ENCODE data around the gene RAD18. TPM values are rescaled to one million over a fixed set of nuclear protein-coding genes. Genes with fewer than 3 reads are reported as not detected.

Gene RAD18
- total and polyA plus RNA-seq, 2 donors (not counting 1 experiment from before 2014, with no cell fraction given), result 4.8 to 21.3 TPM

DNA sequence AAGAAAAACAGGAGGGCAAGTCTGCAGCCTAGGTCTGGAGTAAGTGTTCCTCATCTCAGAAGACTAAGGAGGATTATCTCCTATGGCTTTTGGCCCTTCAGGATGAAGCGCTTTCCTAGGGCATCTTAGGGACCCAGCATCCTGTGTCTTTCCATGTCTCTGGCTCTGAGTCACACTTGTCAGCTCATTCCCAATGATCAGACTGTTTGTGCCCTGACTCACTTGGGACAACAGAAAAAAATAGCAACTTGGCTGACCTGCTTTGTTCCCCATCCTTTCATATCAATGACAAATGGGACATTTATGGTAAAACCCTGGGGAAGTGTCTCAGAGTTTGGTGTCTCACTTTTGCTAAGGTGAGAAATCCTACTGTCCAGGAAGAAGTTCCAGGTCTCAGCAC lies 117.6 kb downstream of the RAD18 start:
- H3K27me3 Mint-ChIP-seq, result no peaks in the 10 kb centered on the region
- H3K27ac Mint-ChIP-seq, result no peak overlapping the region
- DNase-seq, result no peak
- H4K20me1 ChIP-seq (ENCODE audit: control insufficient read depth, insufficient read depth, low read length, poor library complexity, severe bottlenecking), result no peaks in the 10 kb centered on the region
- H3K4me3 Mint-ChIP-seq, result no peak overlapping the region
- H3K9me3 ChIP-seq (ENCODE audit: control extremely low read depth in 1 of 3, control insufficient read depth in 2 of 3, insufficient read depth in 1 of 3, low read length in 2 of 3), result no peaks in the 10 kb centered on the region
- ChIA-PET CTCF (no interaction called here), POLR2A (no interaction called here)
- H3K9ac ChIP-seq (ENCODE audit: low read length), result no peak overlapping the region
- no peak overlapping the region for H3K4me3 ChIP-seq (ENCODE audit: control extremely low read depth in 1 of 5, extremely low read depth in 1 of 5, insufficient read depth in 1 of 5, low read depth in 2 of 5, low read length in 4 of 5)
- no peaks in the 10 kb centered on the region for H3K36me3 ChIP-seq (replicated peaks in 1 of 2; ENCODE audit: control extremely low read depth in 1 of 2, control insufficient read depth in 1 of 2, extremely low read depth in 1 of 2, insufficient read depth in 2 of 2, low read length in 1 of 2)
- H3K79me2 ChIP-seq (ENCODE audit: control insufficient read depth, insufficient read depth, low read length), result no peaks in the 10 kb centered on the region
- H3K27ac ChIP-seq (ENCODE audit: low read length in 2 of 2), result no peak overlapping the region
- H3K4me1 ChIP-seq (ENCODE audit: control insufficient read depth in 2 of 2, insufficient read depth in 2 of 2, low read length in 2 of 2), result no peaks in the 10 kb centered on the region
- WGBS (ENCODE audit: insufficient coverage), result 93% methylated on average over 1 of the region's 1 CpG
- TF ChIP-seq CTCF (IDR thresholded peaks at IDR 0.05), result no peak
- no peak for TF ChIP-seq EZH2 (IDR thresholded peaks at IDR 0.05; ENCODE audit: borderline replicate concordance, insufficient read depth, low read depth, low read length, poor library complexity, severe bottlenecking)
- H3K9me3 Mint-ChIP-seq (ENCODE audit: insufficient read depth), result no peaks in the 10 kb centered on the region
- H3K4me1 Mint-ChIP-seq, result no peaks in the 10 kb centered on the region
- no peak overlapping the region for H3K4me2 ChIP-seq (replicated peaks; ENCODE audit: low read depth, low read length, poor library complexity, severe bottlenecking)
- H3K27me3 ChIP-seq (replicated peaks in 1 of 4; ENCODE audit: control extremely low read depth in 1 of 4, control insufficient read depth in 3 of 4, insufficient read depth in 4 of 4, low read length in 3 of 4), result no peaks in the 10 kb centered on the region
- intact Hi-C loops (cut with micrococcal nuclease), result no loop called here
- H2AFZ ChIP-seq (ENCODE audit: insufficient read depth, low read depth, low read length, poor library complexity, severe bottlenecking), result no peak overlapping the region
- ATAC-seq (ENCODE audit: low read depth), result no peak

- 93% methylated on average over 6 of the region's 7 CpGs for WGBS (ENCODE audit: insufficient coverage)
- CTCF ChIA-PET, result no interaction called here
- TF ChIP-seq EZH2 (IDR thresholded peaks at IDR 0.05; ENCODE audit: borderline replicate concordance, insufficient read depth, low read depth, low read length, poor library complexity, severe bottlenecking), result no peak
- no peak for TF ChIP-seq CTCF (IDR thresholded peaks at IDR 0.05)
- POLR2A ChIA-PET, result no interaction called here
- H3K9ac ChIP-seq (ENCODE audit: low read length), result no peak overlapping the region
- Mint-ChIP-seq H3K9me3 (ENCODE audit: insufficient read depth) (no peaks in the 10 kb centered on the region), H3K27me3 (no peaks in the 10 kb centered on the region), H3K4me1 (no peaks in the 10 kb centered on the region), H3K4me3 (no peak overlapping the region), H3K27ac (no peak overlapping the region)
- no peak for ATAC-seq (ENCODE audit: low read depth)
- no peak overlapping the region for H3K4me2 ChIP-seq (replicated peaks; ENCODE audit: low read depth, low read length, poor library complexity, severe bottlenecking)
- no peak overlapping the region for H3K27ac ChIP-seq (ENCODE audit: low read length in 2 of 2)
- H3K36me3 ChIP-seq (replicated peaks in 1 of 2; ENCODE audit: control extremely low read depth in 1 of 2, control insufficient read depth in 1 of 2, extremely low read depth in 1 of 2, insufficient read depth in 2 of 2, low read length in 1 of 2), result no peaks in the 10 kb centered on the region
- intact Hi-C loops (cut with micrococcal nuclease), result no loop called here
- no peak for DNase-seq
- H3K9me3 ChIP-seq (ENCODE audit: control extremely low read depth in 1 of 3, control insufficient read depth in 2 of 3, insufficient read depth in 1 of 3, low read length in 2 of 3), result no peaks in the 10 kb centered on the region
- no peaks in the 10 kb centered on the region for H3K27me3 ChIP-seq (replicated peaks in 1 of 4; ENCODE audit: control extremely low read depth in 1 of 4, control insufficient read depth in 3 of 4, insufficient read depth in 4 of 4, low read length in 3 of 4)
- H2AFZ ChIP-seq (ENCODE audit: insufficient read depth, low read depth, low read length, poor library complexity, severe bottlenecking), result no peak overlapping the region
- no peaks in the 10 kb centered on the region for H3K79me2 ChIP-seq (ENCODE audit: control insufficient read depth, insufficient read depth, low read length)
- no peaks in the 10 kb centered on the region for H3K4me1 ChIP-seq (ENCODE audit: control insufficient read depth in 2 of 2, insufficient read depth in 2 of 2, low read length in 2 of 2)
- no peaks in the 10 kb centered on the region for H4K20me1 ChIP-seq (ENCODE audit: control insufficient read depth, insufficient read depth, low read length, poor library complexity, severe bottlenecking)
- no peak overlapping the region for H3K4me3 ChIP-seq (ENCODE audit: control extremely low read depth in 1 of 5, extremely low read depth in 1 of 5, insufficient read depth in 1 of 5, low read depth in 2 of 5, low read length in 4 of 5)
Observed at GRCh38 chr3:8843347-8843746, 119.9 kb downstream of the RAD18 start.
